Gastroesophageal sphincter (tissue), 4 donors: Measurements from ENCODE around the gene SATB1. TPM values are rescaled to one million over a fixed set of nuclear protein-coding genes. Genes with fewer than 3 reads are reported as not detected.
A peak's percentile ranks its signal among the peaks of the same experiment; 100 is the strongest.

Experiments used
- ATAC-seq: fragments of 150-250 bp; one replicate; pipeline ENCODE4 v1.9.1; 2016; ENCODE audit warnings: mild to moderate bottlenecking, moderate library complexity
- H3K27ac ChIP-seq, 4 donors: fragments of 200-600 bp; sonication (generic) in 3 of 4; 1 replicate in 3 of 4; 2 replicates in 1 of 4; pipeline ENCODE4 v1.5.1; 2016 to 2019
- H3K27me3 ChIP-seq: fragments of 200-600 bp; sonication (generic); one replicate; pipeline ENCODE4 v1.5.1; 2019
- H3K36me3 ChIP-seq, 2 donors: fragments of 200-600 bp; sonication (generic); one replicate each; pipeline ENCODE4 v1.5.1; 2019; ENCODE audit warnings: control low read depth in 1 of 2
- H3K4me1 ChIP-seq, 3 donors: fragments of 200-600 bp; sonication (generic); 1 replicate in 2 of 3; 2 replicates in 1 of 3; pipeline ENCODE4 v1.5.1; 2016 to 2019; ENCODE audit warnings: control low read depth in 2 of 3
- H3K4me3 ChIP-seq, 2 donors: fragments of 200-600 bp; sonication (generic); one replicate each; pipeline ENCODE4 v1.5.1; 2019; ENCODE audit warnings: mild to moderate bottlenecking in 1 of 2, moderate library complexity in 1 of 2
- H3K9me3 ChIP-seq, 3 donors: fragments of 200-600 bp; sonication (generic); one replicate each; pipeline ENCODE4 v1.5.1; 2017 to 2019; ENCODE audit warnings: control low read depth in 2 of 3
- EP300 ChIP-seq: sonication (generic); formaldehyde crosslinking; IDR thresholded peaks from one replicate; pipeline ENCODE4 v1.6.1; 2017; ENCODE audit warnings: antibody characterized with exemption, mild to moderate bottlenecking
- POLR2A ChIP-seq, 2 donors: fragments of 450-650 bp; IDR thresholded peaks; one replicate each; pipeline ENCODE4 v1.6.1; 2017; ENCODE audit warnings: antibody characterized with exemption in 2 of 2, mild to moderate bottlenecking in 2 of 2, moderate library complexity in 1 of 2
- POLR2AphosphoS5 ChIP-seq: sonication (generic); formaldehyde crosslinking; IDR thresholded peaks from one replicate; pipeline ENCODE4 v1.6.1; 2017; ENCODE audit warnings: antibody characterized with exemption
- WGBS, 2 donors: methylation state at CpG; one replicate each; pipeline ENCODE4 v1.1.5; 2018; ENCODE audit warnings: low coverage in 1 of 2; 5-methylcytosine and 5-hydroxymethylcytosine counted together
- total RNA-seq, 4 donors: library from RNA; depleted of rRNA; stranded (reverse); fragments of >200 nt; gene quantifications; one replicate each; pipeline ENCODE4 v1.1.0, GENCODE V29; 2016
- TF ChIP-seq, protein P1 (sequence below), 4 experiments: fragments of 200-600 bp in 2 of 4; fragments of 450-650 bp in 2 of 4; sonication (generic) in 1 of 4; IDR thresholded peaks; one replicate each; pipeline ENCODE4 v1.5.1; 2017 to 2019; ENCODE audit warnings: antibody characterized with exemption in 4 of 4, mild to moderate bottlenecking in 2 of 4, moderate library complexity in 2 of 4

The SATB1 gene
- total RNA-seq, 4 donors from 2014 or later = 41.5 to 61.2 (median 48.7) TPM

DNA sequence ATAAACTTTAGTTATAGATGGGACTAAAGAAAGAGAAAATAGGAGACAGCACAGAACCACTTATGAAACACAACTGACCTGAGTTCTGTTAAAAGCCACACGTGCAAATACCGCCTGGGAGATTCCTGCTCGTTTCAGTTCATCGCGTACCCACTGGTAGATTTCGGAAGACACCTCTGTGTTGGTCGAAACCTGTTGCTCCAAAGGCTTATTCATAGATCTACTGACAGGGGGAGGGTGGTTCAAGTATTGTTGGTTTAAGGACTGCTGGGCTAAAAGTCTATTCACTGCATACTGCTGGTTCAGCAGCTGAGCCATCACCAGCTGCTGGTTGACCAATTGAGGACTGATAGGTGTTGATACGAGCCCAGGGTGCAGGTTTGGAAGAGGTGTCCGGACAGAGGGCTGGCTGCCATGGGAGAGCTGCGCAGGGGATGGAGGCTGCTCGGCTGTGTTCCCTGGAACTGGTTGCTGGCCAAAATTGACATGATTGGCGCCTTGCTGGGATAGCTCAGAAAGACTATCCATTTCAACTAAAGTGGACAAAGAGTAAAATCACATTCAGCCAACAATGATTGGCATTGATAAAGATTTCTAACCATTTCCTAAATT lies 30.6 kb downstream of the SATB1 start:
- H3K9me3 ChIP-seq = no peaks in the 10 kb centered on the region
- 89 to 95% methylated on average over 5 to 12 of the region's 12 CpGs for WGBS, 2 donors

GRCh38 chr3:18393906-18394305 lies 31.2 kb downstream of the SATB1 start:
- H3K4me3 ChIP-seq = no peak overlapping the region
- no peaks in the 10 kb centered on the region for H3K4me1 ChIP-seq
- no peak for ATAC-seq
- no peak for TF ChIP-seq EP300
- no peak for TF ChIP-seq POLR2A (IDR thresholded peaks at IDR 0.05)
- TF ChIP-seq, protein P1, sequence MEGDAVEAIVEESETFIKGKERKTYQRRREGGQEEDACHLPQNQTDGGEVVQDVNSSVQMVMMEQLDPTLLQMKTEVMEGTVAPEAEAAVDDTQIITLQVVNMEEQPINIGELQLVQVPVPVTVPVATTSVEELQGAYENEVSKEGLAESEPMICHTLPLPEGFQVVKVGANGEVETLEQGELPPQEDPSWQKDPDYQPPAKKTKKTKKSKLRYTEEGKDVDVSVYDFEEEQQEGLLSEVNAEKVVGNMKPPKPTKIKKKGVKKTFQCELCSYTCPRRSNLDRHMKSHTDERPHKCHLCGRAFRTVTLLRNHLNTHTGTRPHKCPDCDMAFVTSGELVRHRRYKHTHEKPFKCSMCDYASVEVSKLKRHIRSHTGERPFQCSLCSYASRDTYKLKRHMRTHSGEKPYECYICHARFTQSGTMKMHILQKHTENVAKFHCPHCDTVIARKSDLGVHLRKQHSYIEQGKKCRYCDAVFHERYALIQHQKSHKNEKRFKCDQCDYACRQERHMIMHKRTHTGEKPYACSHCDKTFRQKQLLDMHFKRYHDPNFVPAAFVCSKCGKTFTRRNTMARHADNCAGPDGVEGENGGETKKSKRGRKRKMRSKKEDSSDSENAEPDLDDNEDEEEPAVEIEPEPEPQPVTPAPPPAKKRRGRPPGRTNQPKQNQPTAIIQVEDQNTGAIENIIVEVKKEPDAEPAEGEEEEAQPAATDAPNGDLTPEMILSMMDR (IDR thresholded peaks at IDR 0.05) = no peak
- TF ChIP-seq POLR2AphosphoS5 = no peak
- H3K27me3 ChIP-seq = no peaks in the 10 kb centered on the region
- peaks cover 0 to 34% of the 10 kb centered on the region in 2 donors for H3K36me3 ChIP-seq
- H3K27ac ChIP-seq = no peak overlapping the region
- WGBS, 2 donors = 69 to 85% methylated on average over 2 of the region's 2 CpGs
- H3K9me3 ChIP-seq = no peaks in the 10 kb centered on the region

More for the DNA sequence above, 30.6 kb downstream of the SATB1 start:
- Histone ChIP-seq H3K27me3 (no peaks in the 10 kb centered on the region), H3K4me1 (no peaks in the 10 kb centered on the region), H3K4me3 (no peak overlapping the region), H3K36me3 (peaks cover 0 to 34% of the 10 kb centered on the region in 2 donors), H3K27ac (no peak overlapping the region)
- no peak for TF ChIP-seq EP300
- no peak for TF ChIP-seq POLR2A (IDR thresholded peaks at IDR 0.05)
- TF ChIP-seq POLR2AphosphoS5 = no peak
- TF ChIP-seq, protein P1 (IDR thresholded peaks at IDR 0.05) = no peak
- no peak for ATAC-seq

DNA sequence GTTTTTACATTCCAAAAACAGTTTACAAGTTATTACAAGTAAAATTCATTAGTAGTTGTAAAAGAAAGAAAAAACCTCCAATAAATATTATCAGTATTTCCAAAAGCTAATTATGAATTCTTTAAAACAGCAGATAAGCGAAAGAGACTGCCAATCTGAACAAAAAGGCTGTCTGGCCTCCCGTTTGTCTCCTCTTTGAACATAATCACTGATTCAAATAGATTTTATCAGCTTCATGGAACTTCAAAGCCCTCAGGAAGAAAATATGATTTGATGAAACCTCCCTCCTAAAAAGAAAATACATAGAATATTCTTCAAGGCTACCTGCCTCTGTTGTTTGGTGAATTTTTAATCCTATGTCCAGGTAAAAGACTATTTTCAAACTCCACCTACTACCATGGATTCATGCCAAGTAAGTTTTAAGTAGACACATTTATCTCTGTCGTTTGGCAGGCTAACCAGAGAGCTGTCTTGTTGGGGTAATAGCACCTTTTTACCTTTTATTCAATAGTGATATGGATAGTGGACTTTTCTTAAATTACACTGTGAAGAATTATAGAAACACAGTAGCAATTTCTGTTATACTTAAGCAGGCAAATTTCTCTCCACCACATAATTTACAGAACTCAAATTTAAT lies 35.0 kb downstream of the SATB1 start:
- peaks cover 0 to 31% of the 10 kb centered on the region in 2 donors for H3K36me3 ChIP-seq
- H3K4me3 ChIP-seq = no peak overlapping the region
- no peaks in the 10 kb centered on the region for H3K27me3 ChIP-seq
- no peaks in the 10 kb centered on the region for H3K4me1 ChIP-seq
- TF ChIP-seq POLR2AphosphoS5 = no peak
- 55 to 65% methylated on average over 2 to 3 of the region's 3 CpGs for WGBS, 2 donors
- no peak for ATAC-seq
- no peaks in the 10 kb centered on the region for H3K9me3 ChIP-seq
- no peak overlapping the region for H3K27ac ChIP-seq

DNA sequence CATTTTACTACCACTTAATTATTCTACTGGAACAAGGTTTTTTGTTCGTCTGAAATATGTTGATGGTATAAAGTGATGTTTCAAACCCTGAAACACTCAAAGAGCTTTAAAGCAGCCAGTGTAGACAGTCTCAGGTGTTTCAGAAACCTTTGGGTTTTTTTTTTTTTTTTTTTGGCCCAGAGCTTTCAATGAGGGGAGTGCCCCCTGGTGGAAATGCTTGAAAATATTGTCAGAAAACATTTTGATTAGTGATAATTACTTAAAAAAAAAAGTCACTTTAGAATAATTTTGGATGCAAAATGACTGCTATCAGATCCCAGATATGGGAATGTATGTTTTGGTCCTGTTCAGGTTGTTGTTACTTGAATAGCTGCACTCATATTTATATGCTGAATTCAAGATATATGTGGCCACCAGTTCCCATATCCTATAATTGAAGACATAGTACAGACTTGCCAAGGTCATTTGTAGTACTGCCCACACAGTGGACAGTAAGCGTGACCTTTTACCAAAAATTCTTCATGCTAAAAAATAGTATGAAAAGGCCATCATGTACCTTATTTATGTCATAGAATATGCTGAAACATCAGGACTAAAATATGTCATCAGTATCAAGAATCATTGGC lies 35.9 kb downstream of the SATB1 start:
- Histone ChIP-seq H3K27ac (no peak overlapping the region), H3K4me3 (no peak overlapping the region), H3K9me3 (no peaks in the 10 kb centered on the region), H3K4me1 (no peaks in the 10 kb centered on the region), H3K36me3 (peaks cover 0 to 26% of the 10 kb centered on the region in 2 donors), H3K27me3 (no peaks in the 10 kb centered on the region)
- ATAC-seq = no peak
- WGBS, 2 donors = 41 to 48% methylated on average over 2 of the region's 2 CpGs
- TF ChIP-seq, protein P1 (IDR thresholded peaks at IDR 0.05) = peak; percentile 25 to 60 (median 42)
- no peak for TF ChIP-seq POLR2A (IDR thresholded peaks at IDR 0.05)

- H3K4me3 ChIP-seq = no peak overlapping the region
- no peaks in the 10 kb centered on the region for H3K4me1 ChIP-seq
- no peaks in the 10 kb centered on the region for H3K9me3 ChIP-seq
- H3K36me3 ChIP-seq = peaks cover 0 to 29% of the 10 kb centered on the region in 2 donors
- ATAC-seq = no peak
- H3K27ac ChIP-seq = no peak overlapping the region
- H3K27me3 ChIP-seq = no peaks in the 10 kb centered on the region
- TF ChIP-seq POLR2AphosphoS5 (no peak), POLR2A (IDR thresholded peaks at IDR 0.05) (no peak), EP300 (no peak)
- TF ChIP-seq, protein P1 (IDR thresholded peaks at IDR 0.05) = no peak
- 89 to 94% methylated on average over 4 to 9 of the region's 9 CpGs for WGBS, 2 donors
Observed at GRCh38 chr3:18386274-18386890, 38.8 kb downstream of the SATB1 start.
